Measurements from ENCODE around the gene VAMP7.
"Not testable (repeated sequence)": the region's sequence is repeated elsewhere in the genome, so short reads cannot be mapped to it uniquely, and the experiment has no call there.

Gene VAMP7, protein sequence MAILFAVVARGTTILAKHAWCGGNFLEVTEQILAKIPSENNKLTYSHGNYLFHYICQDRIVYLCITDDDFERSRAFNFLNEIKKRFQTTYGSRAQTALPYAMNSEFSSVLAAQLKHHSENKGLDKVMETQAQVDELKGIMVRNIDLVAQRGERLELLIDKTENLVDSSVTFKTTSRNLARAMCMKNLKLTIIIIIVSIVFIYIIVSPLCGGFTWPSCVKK

DNA sequence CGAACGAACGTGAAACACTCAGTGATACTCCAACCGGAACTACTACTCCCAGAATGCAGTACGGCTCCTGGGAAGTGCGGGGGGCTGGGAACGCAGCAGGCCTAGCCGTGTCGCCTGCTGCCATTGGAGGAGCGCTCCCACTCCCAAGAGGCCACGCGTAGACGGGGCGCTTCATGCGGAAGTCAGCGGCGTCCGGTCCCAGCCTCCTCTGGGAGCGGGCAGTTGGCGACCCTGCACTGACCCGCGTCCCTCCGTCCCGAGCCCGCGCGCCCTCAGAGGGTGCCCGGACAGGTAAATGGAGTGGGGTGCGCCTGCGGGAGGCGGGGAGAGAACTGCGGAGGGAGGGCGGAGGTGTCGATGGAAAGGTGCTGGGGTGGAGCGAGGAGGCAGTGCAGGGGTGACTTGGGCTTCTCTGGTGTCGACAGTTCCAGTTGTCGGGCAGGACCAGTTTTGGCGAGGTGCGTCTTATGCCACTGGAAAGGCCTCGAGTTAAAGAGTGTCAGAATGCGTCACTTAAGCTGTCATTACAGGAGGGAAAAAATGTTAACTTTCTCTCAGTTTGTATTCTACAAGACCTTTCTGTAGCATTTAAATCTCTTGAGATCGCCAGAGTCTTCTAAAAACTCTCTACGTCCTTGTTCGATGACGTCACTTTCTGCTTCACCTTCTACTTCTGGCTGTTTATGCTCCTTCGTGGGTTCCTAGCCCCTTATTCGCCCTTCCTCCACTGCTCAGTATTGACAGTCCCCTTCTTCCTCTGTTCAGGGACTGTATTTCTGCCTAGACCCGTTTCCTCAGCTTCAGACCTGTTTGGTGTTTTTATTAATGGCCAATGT, at the start of gene VAMP7:
VAMP7 (plus strand) TSS at position 188 of the 836 bp plus-strand sequence. CDS start 8,122 bp downstream, outside the sequence.
- DNase-seq, result peak; percentile 78

DNA sequence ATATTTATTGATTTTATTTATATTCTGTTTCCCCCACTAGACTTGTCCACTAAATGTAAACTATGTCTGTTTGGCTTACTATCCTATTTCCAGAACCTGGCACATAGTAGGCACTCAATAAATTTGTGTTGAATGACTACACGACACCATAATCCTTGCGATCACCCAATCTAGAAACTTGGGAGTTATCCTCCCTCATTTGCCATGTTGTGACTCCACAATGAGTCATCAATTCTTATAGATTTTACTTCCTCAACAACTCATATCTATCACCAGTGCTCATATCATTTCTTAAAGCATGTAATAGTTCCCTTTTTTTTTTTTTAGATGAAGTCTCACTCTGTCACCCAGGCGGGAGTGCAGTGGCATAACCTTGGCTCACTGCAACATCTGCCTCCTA, 39.9 kb upstream of the VAMP7 start:
- no peak for DNase-seq

DNA sequence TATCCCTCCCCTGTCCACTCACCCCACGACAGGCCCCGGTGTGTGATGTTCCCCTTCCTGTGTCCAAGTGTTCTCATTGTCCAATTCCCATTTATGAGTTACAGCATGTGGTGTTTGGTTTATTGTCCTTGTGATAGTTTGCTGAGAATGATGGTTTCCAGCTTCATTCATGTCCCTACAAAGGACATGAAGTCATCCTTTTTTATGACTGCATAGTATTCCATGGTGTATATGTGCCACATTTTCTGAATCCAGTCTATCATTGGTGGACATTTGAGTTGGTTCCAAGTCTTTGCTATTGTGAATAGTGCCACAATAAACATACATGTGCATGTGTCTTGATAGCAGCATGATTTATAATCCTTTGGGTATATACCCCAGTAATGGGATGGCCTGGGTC, 29.4 kb upstream of the VAMP7 start:
- DNase-seq, result not testable (repeated sequence)

DNA sequence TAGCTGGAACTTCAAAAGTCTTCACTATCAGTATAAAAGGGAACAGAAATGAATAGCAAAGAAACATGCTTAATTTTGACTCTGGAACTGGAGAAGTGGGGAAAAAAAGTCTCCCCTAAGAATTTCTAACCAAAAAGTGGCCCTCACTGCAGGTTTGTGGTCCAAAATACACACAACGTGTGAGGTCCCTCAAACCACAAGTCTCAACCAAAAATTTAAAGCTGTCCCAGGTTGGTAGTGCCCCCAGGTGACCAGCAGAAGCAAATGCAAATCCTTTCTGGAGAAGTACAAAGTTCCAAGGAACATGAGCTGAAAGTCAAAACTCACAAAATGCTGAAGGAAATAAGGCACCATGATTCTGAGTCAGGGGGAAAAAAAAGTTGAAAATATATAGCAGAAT, 23.6 kb upstream of the VAMP7 start:
- no peak for DNase-seq

DNA sequence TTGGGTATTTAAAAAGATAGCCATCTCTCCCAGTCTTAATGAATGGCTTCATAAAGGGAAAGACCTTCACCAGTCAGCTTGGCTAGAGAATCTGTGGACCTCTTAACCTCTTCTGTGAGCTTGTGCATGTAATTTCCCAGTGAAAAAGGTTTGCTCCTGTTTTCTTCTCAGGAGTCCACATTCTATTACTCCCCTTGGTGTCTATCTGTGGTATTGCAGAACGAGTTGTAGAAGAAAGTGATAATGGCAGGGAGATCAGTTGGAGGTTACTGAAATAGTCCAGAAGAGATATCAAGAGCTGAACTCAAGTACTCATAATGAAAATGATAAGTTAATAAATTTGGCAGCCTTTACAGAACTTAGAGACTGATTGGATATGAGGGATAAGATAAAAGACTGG, 16.5 kb upstream of the VAMP7 start:
- no peak for DNase-seq

DNA sequence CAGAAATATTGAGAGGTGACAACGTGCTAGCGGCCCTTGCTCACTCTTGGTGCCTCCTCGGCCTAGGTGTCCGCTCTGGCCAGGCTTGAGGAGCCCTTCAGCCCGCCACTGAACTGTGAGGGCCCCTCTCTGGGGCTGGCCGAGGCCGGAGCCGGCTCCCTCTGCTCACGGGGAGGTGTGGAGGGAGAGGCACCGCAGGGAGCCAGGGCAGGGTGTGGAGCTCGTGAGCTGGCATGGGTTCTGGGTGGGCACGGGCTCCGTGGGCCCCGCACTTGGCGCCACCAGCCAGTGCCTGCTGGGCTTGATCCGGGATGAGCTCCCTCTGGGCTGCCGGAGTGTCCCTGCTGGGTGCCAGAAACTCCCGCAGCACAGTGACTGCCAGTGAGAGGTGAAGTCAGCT, 16.0 kb upstream of the VAMP7 start:
- DNase-seq, result no peak

DNA sequence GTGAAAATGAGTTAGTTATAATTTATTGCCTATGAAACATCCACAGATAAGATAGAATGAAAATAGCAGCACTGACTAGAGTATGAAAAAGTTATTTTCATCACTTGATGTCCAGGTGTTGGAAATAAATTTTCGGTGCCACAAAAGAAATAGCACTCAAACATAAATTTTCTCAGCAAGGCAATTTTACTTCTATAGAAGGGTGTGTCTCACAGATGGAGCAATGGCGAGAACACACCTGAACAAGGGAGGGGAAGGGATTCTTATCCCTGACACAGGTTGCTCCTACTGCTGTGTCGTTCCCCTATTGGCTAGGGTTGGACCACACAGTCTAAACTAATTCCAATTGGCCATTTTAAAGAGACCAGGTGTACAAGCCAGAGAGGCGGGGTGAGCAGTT, 13.3 kb upstream of the VAMP7 start:
- no peak for DNase-seq

DNA sequence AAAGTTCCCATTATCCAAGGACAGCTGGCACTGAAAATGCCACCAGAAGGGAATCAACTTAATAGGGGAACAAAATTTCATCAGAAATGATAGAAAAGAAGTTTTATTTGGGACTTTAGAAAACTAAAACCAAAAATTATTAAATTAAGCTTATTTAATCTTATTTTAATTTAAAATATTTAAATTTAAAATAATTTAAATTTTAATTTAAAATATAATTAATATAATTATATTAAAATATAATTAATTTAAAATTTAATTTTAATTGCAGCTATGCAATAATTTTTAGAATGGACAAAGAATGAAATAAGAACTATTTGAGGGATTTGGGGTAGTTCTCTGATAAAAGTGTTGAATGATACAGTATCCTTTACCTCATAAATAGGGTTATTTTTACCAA, 10.2 kb upstream of the VAMP7 start:
- DNase-seq, result no peak

DNA sequence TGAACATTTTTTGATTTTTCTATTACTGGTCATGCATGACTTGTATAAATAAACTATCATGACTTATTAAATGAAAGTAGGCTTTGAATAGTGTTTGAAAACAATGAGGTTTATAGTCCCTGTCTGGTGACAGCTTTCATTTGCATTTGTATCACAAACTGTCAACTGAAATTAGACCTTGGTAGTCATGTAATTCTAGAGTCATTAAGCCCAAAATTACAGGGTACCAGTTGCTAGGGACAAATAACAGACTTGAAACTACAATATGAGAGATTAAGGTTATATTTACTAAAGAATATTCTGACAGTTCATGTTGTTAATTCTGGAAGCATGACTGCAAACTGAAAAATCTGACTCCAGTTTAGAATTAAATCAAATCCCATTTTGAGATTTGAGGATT, 9.2 kb upstream of the VAMP7 start:
- no peak for DNase-seq

DNA sequence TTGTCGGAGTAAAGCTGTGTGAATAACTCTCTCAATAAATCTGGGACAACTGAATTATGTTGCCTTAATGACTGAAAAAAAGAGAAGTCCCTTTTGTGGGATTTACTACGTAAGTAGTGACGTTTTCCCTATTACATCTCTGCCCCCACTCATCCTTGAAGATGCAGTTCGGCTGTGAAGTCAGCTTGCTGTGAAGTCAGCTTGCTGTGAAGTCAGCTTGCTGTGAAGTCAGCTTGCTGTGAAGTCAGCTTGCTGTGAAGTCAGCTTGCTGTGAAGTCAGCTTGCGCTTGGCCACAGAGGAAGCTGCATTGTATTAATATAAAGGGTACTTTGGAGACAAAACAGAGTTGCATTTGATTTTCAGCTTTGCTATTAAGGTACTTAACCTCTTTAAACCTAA, 8.0 kb upstream of the VAMP7 start:
- DNase-seq, result no peak

DNA sequence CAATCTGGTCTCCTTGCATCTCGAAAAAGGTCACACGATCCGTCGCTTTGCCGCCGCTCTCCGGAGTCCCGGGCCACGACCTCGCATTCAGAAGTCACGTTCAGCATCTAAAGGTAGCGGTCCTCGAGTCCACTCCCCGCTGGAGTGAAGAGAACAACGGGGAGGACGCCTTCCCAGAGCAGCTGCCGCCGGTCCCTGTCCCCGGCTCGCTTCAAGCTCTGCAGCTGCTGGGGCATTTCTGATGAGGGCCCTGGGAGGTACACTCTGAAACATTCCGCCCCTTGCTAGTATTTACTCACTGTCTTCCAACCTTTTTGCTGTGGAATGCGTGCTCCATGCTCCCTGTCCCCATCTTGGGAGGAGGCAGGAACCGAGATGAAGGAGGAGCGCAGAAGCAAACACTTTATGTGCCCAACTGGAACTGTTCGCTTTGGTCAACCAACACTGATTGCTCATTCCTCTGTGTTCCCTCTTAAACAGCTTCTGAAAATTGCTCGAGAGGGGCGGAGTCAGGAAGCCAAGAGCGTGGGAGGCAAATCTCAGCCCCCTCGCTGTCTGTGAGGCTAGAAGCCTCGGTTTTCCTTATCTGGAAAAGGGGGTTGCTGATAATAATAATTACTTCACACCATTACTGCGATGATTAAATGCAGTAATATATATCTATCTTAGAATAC, 6.4 kb upstream of the VAMP7 start:
- DNase-seq, result no peak

DNA sequence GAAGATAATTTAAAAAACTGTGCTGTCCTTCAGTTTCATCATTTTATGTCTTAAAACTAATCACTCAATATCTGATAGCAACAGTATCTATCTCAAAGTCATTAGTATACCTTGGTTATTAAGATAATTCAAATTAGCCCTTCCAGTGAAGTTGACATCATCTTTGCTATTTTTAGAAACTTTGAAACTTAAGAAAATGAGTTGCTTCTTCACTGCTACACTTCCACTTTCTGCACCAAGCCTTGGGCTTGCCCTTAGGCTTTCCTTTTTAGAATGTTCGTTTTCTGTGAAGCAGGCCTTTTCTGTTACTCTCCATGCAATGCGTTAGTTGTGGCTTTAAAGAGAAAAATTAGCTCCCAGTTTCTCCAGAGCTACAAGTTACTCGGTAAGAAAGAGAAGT, 4.4 kb upstream of the VAMP7 start:
- no peak for DNase-seq

DNA sequence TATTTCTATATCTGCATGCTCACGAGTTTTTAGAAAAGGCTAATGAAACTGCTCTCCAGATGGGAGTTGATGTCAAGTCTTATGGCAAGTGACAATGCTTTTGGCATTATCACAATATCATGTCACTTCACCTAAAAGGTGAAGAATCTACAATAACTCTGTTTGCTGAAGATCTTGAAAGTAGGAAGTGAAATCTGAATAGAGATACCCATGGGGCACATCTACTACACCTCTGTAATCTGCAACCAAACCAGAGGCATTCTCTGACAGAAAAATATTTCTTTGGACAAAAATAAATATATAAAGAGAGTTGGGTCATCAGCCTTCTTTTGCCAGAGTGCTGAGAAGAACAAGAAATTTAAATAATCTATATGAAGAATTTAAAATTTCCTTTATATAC, 3.9 kb upstream of the VAMP7 start:
- DNase-seq, result no peak

DNA sequence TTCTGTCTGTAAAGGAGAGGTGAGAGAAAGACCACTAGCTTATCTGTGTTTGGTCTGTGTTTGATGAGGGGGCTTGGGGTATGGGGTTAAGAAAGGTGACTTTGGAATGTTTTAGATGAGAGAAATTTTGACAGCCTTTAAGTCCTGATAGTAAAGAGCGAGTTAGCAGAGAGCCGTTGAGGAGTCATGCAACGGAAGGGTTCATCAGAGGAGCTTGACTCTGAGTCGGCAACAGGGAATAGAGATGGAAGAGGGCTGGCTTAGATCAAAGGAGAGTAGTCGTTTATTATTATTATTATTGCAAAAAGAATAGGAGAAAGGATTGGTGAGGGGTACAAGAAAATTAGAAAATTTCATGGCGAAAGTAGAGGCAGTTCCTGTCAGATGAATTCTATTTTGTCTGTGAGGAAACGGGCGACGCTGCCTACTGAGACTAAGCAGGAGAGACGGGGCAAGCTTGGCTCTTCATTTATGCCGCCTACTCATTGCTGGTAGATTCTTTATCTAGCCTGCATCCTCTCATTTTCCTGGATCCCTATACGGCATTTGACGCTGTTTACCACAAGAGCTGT, 473 bp upstream of the VAMP7 start:
- no peak for DNase-seq

DNA sequence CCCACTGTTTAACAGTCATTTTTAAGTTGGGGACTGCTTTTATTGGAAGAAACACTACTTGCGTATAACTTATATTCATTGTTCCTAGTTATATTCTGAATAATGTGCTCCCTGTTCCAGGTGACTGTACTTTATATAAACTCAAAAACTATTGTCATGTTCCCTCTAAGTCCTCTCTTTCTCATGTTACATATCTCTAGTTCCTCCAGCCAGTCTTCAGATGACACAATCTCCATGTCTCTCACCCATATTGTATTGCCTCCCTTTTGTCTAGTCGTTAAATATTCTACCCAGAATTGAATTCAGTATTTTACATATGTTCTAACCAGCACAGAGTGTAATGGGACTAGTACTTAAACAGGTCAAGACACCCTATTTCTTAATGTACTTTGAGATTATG, 5.3 kb downstream of the VAMP7 start:
- no peak for DNase-seq

DNA sequence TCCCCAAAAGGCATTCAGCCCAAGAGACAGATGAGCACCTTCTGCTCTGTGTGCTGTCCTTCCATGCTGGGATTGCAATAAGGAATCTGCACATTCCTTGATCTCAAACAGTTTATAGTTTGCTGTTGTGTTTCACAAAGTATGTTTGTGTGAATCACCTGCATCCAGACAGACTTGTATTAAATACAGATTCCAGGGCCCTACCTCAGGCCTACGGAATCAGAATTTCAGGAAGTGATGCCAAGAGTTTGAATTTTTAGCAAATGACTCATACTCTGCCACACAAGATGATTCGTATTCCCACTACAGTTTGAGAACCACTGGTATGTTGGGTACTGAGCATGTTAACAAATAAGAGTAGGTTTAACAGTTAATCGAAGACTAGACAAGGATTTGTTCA, 7.0 kb downstream of the VAMP7 start:
- no peak for DNase-seq

DNA sequence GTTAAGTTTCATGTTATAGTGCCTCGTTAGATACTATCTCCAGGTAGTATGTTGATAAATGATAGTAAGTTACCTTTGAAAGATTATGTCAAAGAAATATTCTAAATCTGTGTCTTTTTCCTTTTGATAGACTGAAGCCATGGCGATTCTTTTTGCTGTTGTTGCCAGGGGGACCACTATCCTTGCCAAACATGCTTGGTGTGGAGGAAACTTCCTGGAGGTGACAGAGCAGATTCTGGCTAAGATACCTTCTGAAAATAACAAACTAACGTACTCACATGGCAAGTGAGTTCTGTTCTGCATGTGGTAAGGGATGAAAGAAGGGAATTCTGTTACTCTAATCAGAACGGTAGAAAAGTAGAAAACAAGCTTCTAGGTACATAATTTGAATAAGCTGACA, 8.2 kb downstream of the VAMP7 start:
- DNase-seq, result no peak

DNA sequence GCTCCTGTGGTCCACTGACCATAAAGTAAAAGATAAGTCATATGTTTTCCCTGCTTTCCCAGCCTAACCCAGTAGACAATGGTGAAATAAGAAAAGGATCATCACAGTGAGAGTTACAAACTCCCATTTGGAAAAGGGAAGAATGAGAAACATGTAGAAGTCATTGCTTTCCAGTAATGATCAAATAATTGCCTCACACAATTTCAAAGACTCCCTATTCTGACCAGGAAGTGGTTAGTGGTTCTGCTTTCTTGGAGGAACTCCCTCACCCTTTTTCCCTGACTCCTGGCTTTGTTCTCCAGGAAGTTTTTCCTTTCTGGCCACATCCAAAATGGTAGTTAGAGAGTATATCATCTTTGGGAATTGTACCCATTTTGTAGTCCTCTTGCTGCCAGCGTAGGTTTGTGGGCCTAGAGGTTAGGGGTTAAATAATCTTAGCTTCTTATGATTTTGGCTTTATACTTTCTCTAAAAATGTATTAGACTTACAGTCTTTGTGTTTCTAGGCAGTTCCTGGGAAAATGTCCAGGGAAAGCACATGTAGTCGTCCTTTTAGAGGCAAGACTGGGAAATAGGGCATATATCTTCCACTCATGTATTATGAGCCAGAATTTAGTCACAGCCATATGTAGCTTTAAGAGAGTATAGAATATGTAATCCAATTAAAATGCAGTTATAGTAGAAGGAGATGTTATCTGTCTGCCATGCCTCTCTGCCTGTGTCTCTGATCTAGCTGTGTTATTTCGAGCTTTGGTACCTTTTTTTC, 10.5 kb downstream of the VAMP7 start:
- DNase-seq, result no peak

DNA sequence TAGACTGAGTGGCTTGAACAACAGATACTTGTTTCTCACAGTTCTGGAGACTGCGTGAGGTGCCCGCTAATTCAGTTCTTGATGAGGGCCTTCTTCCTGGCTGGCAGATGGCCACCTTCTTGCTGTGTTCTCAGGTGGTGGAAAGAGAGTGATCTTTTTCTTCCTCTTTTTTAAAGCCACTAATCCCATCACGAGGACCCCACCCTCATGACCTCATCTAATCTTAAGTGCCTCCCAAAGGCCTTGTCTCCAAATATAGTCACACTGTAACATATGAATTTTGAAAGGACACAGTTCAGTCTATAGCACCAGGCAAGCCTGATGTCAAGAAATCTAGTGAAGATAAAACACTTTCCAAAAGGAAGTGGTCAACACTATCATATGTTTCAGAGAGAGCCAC, 12.4 kb downstream of the VAMP7 start:
- DNase-seq, result no peak

DNA sequence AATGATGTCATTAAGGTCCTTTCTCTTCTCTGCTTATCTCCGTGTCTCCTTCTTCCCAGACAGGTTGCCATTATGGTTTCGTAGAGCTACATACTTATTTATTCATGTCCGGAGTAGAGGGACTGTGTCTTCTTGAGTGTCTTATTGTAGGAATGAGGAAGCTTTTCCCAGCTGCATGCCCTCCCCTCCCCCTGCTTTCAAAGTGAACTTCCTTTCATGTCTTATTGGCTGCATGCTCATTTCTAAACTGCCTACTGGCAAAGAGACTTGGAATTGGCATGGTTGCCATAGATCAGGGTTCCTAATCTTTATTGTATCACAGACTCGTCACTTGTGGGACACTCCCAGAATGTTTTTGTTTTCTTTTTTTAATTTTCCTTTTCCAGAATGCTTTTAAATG, 15.4 kb downstream of the VAMP7 start:
- no peak for DNase-seq

DNA sequence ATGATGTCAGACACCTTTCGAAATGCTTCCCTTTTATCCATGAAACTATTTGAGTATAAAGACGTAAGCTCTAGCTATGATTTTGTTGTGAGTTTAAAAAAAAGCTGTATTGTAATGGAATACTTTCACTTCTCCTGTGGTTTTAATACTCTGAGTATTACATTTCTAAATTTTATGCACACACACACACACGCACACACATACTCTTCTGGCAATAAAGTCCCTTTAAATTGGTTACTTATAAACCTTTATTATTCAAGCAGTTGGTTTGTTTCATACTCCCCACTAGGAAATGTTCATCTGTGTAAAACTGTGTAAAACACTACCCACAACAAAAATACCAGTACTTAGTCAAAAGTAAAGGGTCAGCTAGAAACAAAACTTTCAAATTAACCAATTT, 18.2 kb downstream of the VAMP7 start:
- DNase-seq, result no peak

DNA sequence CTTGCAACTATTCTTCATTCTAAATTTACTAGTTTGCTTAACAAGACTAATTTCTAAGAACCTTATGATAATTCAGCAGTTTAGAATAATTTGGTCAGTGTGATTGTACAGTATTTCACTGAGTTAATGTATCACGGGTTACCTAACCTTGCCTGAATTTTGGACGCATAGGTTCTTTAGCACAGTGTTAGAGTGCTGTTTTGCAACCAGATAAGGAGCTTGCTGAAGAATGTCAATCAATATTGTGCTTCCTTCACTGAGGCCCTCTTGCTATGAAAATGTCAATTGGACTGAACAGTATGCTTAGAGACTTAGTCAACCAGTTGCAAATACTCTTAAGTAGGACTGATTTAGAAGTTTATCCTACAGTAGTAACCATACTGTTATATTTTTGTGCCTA, 19.6 kb downstream of the VAMP7 start:
- no peak for DNase-seq

DNA sequence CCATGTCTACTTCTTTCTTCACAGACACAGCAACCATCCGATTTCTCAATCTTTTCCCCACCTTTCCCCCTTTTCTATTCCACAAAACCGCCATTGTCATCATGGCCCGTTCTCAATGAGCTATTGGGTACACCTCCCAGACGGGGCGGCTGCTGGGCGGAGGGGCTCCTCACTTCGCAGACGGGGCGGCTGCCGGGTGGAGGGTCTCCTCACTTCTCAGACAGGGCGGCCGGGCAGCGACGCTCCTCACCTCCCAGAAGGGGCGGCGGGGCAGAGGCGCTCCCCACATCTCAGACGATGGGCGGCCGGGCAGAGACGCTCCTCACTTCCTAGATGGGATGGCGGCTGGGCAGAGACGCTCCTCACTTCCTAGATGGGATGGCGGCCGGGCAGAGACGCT, 26.5 kb downstream of the VAMP7 start:
- not testable (repeated sequence) for DNase-seq

Measured in NCI-H510A treated with DMSO at 0.1 percent for 48 hours (cell line).